GM08714 (cell line): ENCODE data around the gene SLC25A3.
"Not testable (repeated sequence)": the region's sequence is repeated elsewhere in the genome, so short reads cannot be mapped to it uniquely, and the experiment has no call there.

Source experiments
- H3K4me3 ChIP-seq: fragments of 200-500 bp; sonication (Bioruptor generic); 2 replicates; pipeline ENCODE4 v1.5.1; 2014; ENCODE audit warnings: mild to moderate bottlenecking, low read length, inconsistent platforms
- ZNF274 ChIP-seq: IDR thresholded peaks from 2 replicates; pipeline ENCODE4 v1.6.1; 2012; ENCODE audit warnings: mild to moderate bottlenecking, low read depth, low read length

SLC25A3 gene

DNA sequence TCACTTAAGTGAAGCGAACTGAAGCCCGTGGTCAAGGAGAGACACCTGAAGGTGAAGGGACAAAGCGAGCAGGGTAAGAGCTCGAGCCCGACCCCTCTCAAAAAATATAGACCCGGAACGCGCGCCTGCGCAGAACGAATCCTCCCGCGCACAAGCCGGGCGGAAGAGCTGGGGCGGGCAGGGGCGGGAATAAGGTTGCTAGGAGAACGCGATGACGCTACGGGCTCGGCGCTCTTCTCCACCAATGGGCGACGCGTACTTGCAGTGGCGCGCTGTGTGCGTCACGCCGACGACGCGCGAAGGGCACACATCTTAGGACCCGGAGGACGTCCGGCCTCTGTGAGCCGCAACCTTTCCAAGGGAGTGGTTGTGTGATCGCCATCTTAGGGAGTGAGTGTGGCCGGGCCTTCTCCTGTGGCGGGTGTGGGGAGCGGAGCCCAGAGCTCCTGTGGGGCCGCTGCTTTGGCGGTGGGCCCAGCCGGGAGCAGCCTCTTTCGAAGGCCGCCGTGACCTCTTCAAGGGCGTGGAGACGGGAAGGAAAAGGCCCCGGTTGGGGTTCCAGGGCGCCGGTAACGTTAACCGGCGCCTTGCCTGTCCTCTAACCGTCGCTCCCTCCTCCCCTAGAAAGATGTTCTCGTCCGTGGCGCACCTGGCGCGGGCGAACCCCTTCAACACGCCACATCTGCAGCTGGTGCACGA lies at the start of gene SLC25A3:
Gene SLC25A3, plus strand, starts transcription at position 336 of the 699 bp plus-strand sequence. Its CDS starts 293 bp downstream, at position 629.
- peak within 1 kb of the TSS; percentile 83 for H3K4me3 ChIP-seq
- TF ChIP-seq ZNF274, result no peak

DNA sequence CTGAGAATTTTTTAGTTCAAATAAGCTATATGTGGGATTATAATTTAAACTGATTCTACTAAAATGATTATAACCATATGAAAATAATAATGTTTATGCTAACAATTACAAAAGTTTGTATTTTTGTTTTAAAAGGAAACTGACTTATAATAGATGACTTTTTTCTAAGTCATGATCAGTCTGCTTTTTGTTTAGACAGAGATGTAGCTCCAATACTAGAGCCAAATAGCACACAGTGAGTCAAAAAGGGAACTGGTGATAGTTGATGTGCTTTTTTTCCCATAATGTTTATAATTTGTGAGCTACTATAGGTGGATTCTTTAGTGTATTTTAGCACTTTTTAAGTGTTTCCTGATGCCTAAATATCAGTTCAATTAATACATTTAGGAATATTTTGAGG lies 49.8 kb upstream of the SLC25A3 start:
- TF ChIP-seq ZNF274, result no peak
- no peak overlapping the region for H3K4me3 ChIP-seq

DNA sequence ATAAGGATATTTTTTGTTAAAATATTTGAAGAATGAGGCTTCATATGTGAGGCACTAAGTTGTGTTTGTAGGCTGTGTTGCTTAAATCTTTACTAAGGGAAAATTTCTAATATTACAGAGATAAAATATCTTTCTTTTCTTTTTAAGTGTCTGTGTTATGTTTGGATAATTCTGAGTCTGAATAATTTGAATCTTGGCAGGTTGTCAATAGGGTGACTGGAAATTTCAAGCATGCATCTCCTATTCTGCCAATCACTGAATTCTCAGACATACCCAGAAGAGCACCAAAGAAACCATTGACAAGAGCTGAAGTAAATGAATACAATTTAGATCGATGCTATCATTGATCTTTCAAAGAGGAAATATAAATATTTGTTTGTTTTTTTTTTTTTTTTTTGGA lies 48.7 kb upstream of the SLC25A3 start:
- H3K4me3 ChIP-seq, result no peak overlapping the region
- no peak for TF ChIP-seq ZNF274

DNA sequence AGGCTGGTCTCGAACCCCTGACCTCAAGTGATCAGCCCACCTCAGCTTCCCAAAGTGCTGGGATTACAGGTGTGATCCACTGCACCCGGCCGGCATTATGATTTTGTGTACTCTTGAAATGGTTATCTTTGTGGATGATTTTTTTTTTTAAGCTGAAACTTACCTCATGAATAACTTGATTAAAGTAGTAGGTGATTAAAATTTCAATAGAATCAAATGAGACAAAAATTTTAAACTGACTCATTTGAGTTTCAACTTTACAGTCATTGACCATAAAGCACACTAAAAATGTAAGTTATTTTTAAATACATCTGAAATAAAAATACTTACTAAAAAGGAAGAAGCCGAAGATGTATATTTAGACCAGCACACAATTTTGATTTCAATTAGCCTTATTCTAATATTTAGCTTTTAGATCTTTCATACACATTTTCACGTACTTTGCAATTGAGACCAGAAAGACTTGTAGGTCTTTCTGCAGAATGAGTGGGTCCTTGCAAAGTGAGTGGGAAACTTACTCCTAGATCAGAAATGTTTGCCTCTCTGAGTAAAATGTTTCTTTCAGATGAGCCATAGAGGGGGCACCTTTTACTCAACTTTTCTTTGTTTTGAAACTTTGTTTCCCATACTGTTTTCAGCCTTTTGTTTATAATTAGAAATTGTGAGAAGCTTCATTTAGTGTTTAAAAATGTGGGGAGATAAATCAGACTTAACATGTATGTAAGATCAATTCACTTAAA lies 43.9 kb upstream of the SLC25A3 start:
- H3K4me3 ChIP-seq, result no peak overlapping the region
- TF ChIP-seq ZNF274, result no peak

DNA sequence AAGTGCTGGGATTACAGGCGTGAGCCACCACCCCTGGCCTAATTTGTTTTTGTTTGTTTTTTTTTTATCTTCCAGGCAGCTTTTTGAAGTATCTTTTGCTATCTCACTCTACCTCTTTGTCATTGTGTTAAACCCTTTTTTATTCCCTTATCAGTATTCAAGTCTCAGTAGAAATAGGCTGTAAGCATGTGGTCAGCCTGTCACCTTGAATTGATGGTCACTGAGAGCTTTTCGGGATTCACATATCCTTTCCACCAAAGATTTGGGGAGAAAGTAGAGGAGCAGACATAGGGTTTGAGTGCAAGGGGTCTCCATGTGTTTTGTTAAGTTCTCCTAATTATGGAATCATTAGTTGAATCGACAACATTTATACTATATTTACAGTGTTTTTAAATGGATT lies 41.7 kb upstream of the SLC25A3 start:
- no peak for TF ChIP-seq ZNF274
- H3K4me3 ChIP-seq, result no peak overlapping the region

DNA sequence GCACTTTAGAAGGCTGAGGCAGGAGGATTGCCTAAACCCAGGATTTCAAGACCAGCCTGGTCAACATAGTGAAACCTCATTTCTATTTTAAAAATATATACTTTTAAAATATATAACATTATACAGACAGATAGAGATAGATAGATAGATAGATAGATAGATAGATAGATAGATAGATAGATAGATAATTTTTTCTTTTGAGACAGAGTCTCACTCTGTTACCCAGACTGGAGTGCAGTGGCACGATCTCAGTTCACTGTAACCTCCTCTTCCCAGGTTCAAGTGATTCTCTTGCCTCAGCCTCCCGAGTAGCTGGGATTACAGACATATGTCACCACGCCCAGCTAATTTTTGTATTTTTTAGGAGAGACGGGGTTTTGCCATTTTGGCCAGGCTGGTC lies 35.4 kb upstream of the SLC25A3 start:
- not testable (repeated sequence) for H3K4me3 ChIP-seq

DNA sequence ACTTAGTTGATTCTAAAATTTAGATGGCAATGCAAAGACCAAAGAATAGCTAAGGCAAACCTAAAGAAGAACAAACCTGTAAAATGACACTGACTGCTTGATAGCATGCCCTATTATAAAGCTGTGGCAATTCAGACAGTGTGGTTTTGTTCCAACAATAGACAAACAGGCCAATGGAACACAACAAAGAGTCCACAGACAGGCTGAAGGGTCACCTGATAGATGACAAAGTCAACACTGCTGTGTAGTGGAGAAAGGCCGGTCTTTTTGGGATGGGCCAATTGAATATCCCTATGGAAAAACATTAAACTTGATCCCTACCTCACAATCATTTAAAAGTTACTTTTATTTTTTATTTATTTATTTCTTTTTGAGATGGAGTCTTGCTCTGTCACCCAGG lies 33.8 kb upstream of the SLC25A3 start:
- no peak overlapping the region for H3K4me3 ChIP-seq
- no peak for TF ChIP-seq ZNF274

DNA sequence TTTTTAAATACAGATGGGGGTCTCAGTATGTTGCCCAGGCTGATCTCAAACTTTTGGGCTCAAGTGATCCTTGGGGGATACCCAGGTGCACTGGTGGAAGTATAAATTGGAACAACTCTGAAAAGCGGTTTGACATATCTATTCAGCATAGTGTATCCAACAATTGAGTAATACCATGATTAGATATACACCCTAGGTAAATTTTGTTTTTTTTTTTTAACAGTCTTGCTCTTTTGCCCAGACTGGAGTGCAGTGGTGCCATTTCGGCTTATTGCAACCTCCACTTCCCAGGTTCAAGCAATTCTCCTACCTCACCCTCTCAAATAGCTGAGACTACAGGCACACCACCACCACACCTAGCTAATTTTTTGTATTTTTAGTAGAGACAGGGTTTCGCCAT lies 31.6 kb upstream of the SLC25A3 start:
- no peak overlapping the region for H3K4me3 ChIP-seq
- no peak for TF ChIP-seq ZNF274

DNA sequence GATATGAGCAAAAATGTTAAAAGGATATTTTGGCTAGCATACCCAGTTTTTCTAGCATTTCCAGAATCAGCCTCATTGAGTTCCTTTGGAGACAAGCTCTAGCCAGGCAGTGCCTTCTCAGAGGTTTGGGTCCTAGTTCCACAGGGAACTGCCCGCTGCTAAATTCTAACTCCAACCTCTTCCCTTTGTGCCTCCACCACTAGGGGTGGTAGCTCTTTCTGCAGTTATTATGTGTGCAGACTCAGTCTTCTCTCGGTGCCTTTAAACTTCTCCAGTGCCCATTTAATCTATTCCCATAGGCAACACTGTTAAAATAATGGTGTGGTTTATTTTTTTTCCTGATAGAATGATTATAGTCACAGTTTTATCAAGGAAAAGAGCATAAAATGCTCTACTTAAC lies 21.5 kb upstream of the SLC25A3 start:
- no peak for TF ChIP-seq ZNF274

DNA sequence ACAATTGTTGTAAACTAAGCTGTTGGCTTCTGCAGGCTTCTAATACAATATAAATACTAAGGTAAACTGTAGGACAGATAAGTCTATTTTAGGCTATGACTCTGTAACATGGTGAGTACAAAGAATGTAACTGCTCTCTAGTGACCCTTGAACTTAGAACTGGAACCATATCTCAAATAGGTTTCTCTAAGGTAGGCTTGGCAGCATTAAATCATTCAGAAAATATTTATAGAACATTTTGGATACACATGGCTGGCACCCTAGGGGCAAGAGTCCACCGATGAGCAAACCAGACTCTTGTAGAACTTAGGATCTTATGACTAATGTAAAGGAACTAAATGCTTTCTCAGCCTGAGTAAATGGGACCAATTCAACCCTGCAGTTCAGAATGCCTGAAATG lies 19.4 kb upstream of the SLC25A3 start:
- no peak overlapping the region for H3K4me3 ChIP-seq
- no peak for TF ChIP-seq ZNF274

More for the DNA sequence above, 21.5 kb upstream of the SLC25A3 start:
- no peak overlapping the region for H3K4me3 ChIP-seq

DNA sequence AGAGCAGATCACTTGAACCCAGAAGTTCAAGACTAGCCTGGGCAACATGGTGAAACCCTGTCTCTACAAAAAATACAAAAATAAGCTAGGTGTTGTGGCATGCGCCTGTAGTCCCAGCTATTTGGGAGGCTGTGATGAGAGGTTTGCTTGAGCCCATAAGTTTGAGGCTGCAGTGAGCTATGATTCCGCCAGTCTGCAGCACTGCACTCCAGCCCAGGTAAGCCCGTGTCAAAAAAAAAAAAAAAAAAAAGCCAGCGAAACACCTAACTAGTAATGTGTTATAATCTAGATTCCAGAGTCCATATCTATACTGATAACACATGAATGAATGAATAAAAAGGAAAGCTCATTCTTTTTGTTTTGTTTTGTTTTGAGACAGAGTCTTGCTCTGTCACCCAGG lies 18.5 kb upstream of the SLC25A3 start:
- TF ChIP-seq ZNF274, result no peak
- no peak overlapping the region for H3K4me3 ChIP-seq

DNA sequence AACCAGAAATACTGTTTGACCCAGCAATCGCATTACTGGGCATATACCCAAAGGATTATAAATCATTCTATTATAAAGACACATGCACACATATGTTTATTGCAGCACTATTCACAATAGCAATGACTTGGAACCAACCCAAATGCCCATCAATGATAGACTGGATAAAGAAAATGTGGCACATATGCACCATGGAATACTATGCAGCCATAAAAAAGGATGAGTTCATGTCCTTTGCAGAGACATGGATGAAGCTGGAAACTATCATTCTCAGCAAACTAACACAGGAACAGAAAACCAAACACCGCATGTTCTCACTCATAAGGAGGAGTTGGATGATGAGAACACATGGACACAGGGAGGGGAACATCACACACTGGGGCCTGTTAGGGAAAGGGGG lies 16.7 kb upstream of the SLC25A3 start:
- H3K4me3 ChIP-seq, result not testable (repeated sequence)

DNA sequence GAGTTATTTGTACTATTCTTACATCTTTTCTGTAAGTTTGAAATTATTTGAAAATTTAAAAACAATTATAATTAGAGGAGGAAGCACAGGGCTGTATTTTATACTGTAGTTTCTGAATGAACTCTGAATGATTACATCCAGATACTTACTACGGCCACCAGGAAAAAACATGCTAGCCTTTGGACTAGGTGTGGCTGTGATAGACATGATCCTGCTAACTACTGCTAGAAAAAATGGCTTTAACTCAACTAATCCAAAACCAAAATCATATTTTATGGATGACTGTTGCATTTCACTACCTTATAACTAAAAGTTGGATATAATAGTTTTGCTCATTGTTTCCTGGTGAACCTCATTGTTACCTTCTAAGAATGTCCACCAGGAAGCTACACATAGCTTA lies 15.1 kb upstream of the SLC25A3 start:
- H3K4me3 ChIP-seq, result no peak overlapping the region
- TF ChIP-seq ZNF274, result no peak

DNA sequence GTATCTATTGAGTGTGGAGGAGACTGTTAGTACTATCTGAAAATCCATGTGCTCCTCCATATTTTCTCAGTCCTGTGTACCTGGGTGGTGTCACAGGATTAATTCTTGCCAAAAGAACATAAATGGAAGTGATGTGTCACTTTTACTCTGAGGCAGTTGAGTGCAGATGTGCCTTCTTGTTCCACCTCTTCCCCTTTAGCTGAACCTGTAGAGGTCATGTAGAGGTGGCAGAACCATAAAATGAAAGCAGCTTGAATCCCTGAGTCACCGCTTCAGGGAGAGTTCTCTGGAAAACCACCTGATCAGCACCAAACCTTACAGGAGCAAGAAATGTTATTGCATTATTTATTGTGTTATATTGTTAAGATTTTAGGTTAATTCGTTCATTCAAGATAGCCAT lies 14.7 kb upstream of the SLC25A3 start:
- H3K4me3 ChIP-seq, result no peak overlapping the region
- no peak for TF ChIP-seq ZNF274

DNA sequence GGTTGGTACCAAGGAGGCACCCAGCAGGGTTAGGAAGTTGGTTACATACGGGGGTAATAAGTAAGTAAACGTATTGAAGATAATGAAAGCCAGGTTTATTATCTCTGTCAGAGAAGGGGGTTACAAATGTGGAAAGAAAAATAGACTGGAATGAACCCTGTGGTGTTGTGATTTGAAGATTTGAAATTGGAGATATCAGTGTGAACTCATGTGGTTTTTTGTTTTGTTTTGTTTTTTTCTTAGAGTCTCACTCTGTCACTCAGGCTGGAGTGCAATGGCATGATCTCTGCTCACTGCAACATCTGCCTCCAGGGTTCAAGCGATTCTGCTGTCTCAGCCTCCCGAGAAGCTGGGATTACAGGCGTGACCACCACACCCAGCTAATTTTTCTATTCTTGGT lies 14.1 kb upstream of the SLC25A3 start:
- no peak overlapping the region for H3K4me3 ChIP-seq
- TF ChIP-seq ZNF274, result no peak

DNA sequence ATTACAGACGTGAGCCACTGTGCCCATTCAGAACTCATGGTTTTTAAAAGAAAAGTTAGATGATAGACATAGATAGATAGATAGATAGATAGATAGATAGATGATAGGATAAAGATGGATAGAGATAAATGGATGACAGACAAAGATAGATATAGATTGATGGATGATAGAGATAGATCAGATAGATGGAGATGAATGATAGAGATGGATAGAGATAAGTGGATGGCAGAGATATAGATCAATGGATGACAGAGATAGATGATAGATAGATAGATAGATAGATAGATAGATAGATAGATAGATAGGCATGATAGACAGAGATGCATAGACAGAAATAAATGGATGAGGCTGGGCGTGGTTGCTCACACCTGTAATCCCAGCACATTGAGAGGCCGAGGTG lies 13.7 kb upstream of the SLC25A3 start:
- H3K4me3 ChIP-seq, result no peak overlapping the region
- no peak for TF ChIP-seq ZNF274
